ENCODE data around the gene ATP4B. TPM values are rescaled to one million over a fixed set of nuclear protein-coding genes. Genes with fewer than 3 reads are reported as not detected.

The ATP4B gene
- total RNA-seq, 1 donor from 2014 or later, result not detected

- intact Hi-C loops (cut with micrococcal nuclease), result no loop called here
- H3K27me3 ChIP-seq (ENCODE audit: low read depth), result no peaks in the 10 kb centered on the region
- no peak overlapping the region for H3K27ac ChIP-seq (replicated peaks)
- no peaks in the 10 kb centered on the region for H3K4me1 ChIP-seq
- H3K4me3 ChIP-seq, result no peak overlapping the region
- no peak for TF ChIP-seq CTCF (IDR thresholded peaks at IDR 0.05; ENCODE audit: borderline replicate concordance)
- no peaks in the 10 kb centered on the region for H3K9me3 ChIP-seq (replicated peaks)
- peak; percentile 0 for DNase-seq
- H3K36me3 ChIP-seq, result peaks cover 83% of the 10 kb centered on the region
Measured at GRCh38 chr13:113634279-113635047, 23.5 kb downstream of the ATP4B start.

- peak; percentile 9 for DNase-seq
- Histone ChIP-seq H3K27ac (replicated peaks) (no peak overlapping the region), H3K27me3 (ENCODE audit: low read depth) (no peaks in the 10 kb centered on the region), H3K4me3 (no peak overlapping the region), H3K36me3 (peaks cover 83% of the 10 kb centered on the region), H3K4me1 (no peaks in the 10 kb centered on the region), H3K9me3 (replicated peaks) (no peaks in the 10 kb centered on the region)
- no peak for TF ChIP-seq CTCF (IDR thresholded peaks at IDR 0.05; ENCODE audit: borderline replicate concordance)
- intact Hi-C loops (cut with micrococcal nuclease), result no loop called here
Measured at GRCh38 chr13:113633485-113633873, 24.5 kb downstream of the ATP4B start.

GRCh38 chr13:113632706-113633484, 25.1 kb downstream of the ATP4B start:
- no peaks in the 10 kb centered on the region for H3K27me3 ChIP-seq (ENCODE audit: low read depth)
- peak; percentile 6 for DNase-seq
- no peak for TF ChIP-seq CTCF (IDR thresholded peaks at IDR 0.05; ENCODE audit: borderline replicate concordance)
- intact Hi-C loops (cut with micrococcal nuclease), result no loop called here
- peaks cover 79% of the 10 kb centered on the region for H3K36me3 ChIP-seq
- no peak overlapping the region for H3K4me3 ChIP-seq
- no peak overlapping the region for H3K27ac ChIP-seq (replicated peaks)
- no peaks in the 10 kb centered on the region for H3K9me3 ChIP-seq (replicated peaks)
- H3K4me1 ChIP-seq, result no peaks in the 10 kb centered on the region

GRCh38 chr13:113631341-113632095, 26.5 kb downstream of the ATP4B start:
- peaks cover 65% of the 10 kb centered on the region for H3K36me3 ChIP-seq
- H3K27ac ChIP-seq (replicated peaks), result no peak overlapping the region
- no peaks in the 10 kb centered on the region for H3K4me1 ChIP-seq
- intact Hi-C loops (cut with micrococcal nuclease), result no loop called here
- no peak overlapping the region for H3K4me3 ChIP-seq
- TF ChIP-seq CTCF (IDR thresholded peaks at IDR 0.05; ENCODE audit: borderline replicate concordance), result no peak
- H3K9me3 ChIP-seq (replicated peaks), result no peaks in the 10 kb centered on the region
- DNase-seq, result peak; percentile 8
- H3K27me3 ChIP-seq (ENCODE audit: low read depth), result no peaks in the 10 kb centered on the region

GRCh38 chr13:113630804-113631203, 27.2 kb downstream of the ATP4B start:
- H3K36me3 ChIP-seq, result peaks cover 58% of the 10 kb centered on the region
- TF ChIP-seq CTCF (IDR thresholded peaks at IDR 0.05; ENCODE audit: borderline replicate concordance), result no peak
- H3K9me3 ChIP-seq (replicated peaks), result no peaks in the 10 kb centered on the region
- H3K27ac ChIP-seq (replicated peaks), result no peak overlapping the region
- intact Hi-C loops (cut with micrococcal nuclease), result no loop called here
- no peak overlapping the region for H3K4me3 ChIP-seq
- H3K27me3 ChIP-seq (ENCODE audit: low read depth), result no peaks in the 10 kb centered on the region
- peak; percentile 5 for DNase-seq
- no peaks in the 10 kb centered on the region for H3K4me1 ChIP-seq

Data from left ventricle myocardium inferior (tissue), 1 donor.